Measurements from ENCODE around the gene ST3GAL2. TPM values are rescaled to one million over a fixed set of nuclear protein-coding genes. Genes with fewer than 3 reads are reported as not detected.
A peak's percentile ranks its signal among the peaks of the same experiment; 100 is the strongest.
"Not testable (repeated sequence)": the region's sequence is repeated elsewhere in the genome, so short reads cannot be mapped to it uniquely, and the experiment has no call there.

The ST3GAL2 gene
- total RNA-seq, 1 donor from 2014 or later: 28.9 TPM

- not testable (repeated sequence) for DNase-seq (ENCODE audit: low spot score)
Observed at GRCh38 chr16:70386289-70386986, 52.5 kb downstream of the ST3GAL2 start.

- no peak for DNase-seq (ENCODE audit: low spot score)
Observed at GRCh38 chr16:70383421-70383960, 55.4 kb downstream of the ST3GAL2 start.

GRCh38 chr16:70381604-70382342 is 57.1 kb downstream of the ST3GAL2 start:
- DNase-seq (ENCODE audit: low spot score): peak; percentile 70

GRCh38 chr16:70380919-70381603 is 57.8 kb downstream of the ST3GAL2 start:
- peak; percentile 98 for DNase-seq (ENCODE audit: low spot score)

GRCh38 chr16:70380248-70380918 is 58.5 kb downstream of the ST3GAL2 start:
- peak; percentile 69 for DNase-seq (ENCODE audit: low spot score)

GRCh38 chr16:70378869-70379493 is 59.9 kb downstream of the ST3GAL2 start:
- DNase-seq (ENCODE audit: low spot score): no peak

GRCh38 chr16:70377782-70378181 is 61.1 kb downstream of the ST3GAL2 start:
- no peak for DNase-seq (ENCODE audit: low spot score)

GRCh38 chr16:70375636-70376611 is 63.0 kb downstream of the ST3GAL2 start:
- no peak for DNase-seq (ENCODE audit: low spot score)

GRCh38 chr16:70374213-70374612 is 64.7 kb downstream of the ST3GAL2 start:
- DNase-seq (ENCODE audit: low spot score): no peak

GRCh38 chr16:70372921-70373728 is 65.8 kb downstream of the ST3GAL2 start:
- DNase-seq (ENCODE audit: low spot score): no peak

- no peak for DNase-seq (ENCODE audit: low spot score)
Observed at GRCh38 chr16:70370924-70371323, 68.0 kb downstream of the ST3GAL2 start.

GRCh38 chr16:70370145-70370544 is 68.8 kb downstream of the ST3GAL2 start:
- not testable (repeated sequence) for DNase-seq (ENCODE audit: low spot score)

GRCh38 chr16:70364399-70364798 is 74.5 kb downstream of the ST3GAL2 start:
- no peak for DNase-seq (ENCODE audit: low spot score)

- no peak for DNase-seq (ENCODE audit: low spot score)
Observed at GRCh38 chr16:70359552-70359951, 79.3 kb downstream of the ST3GAL2 start.

- DNase-seq (ENCODE audit: low spot score): no peak
Observed at GRCh38 chr16:70349783-70350182, 89.1 kb downstream of the ST3GAL2 start.

- no peak for DNase-seq (ENCODE audit: low spot score)
Observed at GRCh38 chr16:70348991-70349390, 89.9 kb downstream of the ST3GAL2 start.

GRCh38 chr16:70345840-70346239 is 93.1 kb downstream of the ST3GAL2 start:
- no peak for DNase-seq (ENCODE audit: low spot score)

- no peak for DNase-seq (ENCODE audit: low spot score)
Observed at GRCh38 chr16:70342016-70342415, 96.9 kb downstream of the ST3GAL2 start.

- no peak for DNase-seq (ENCODE audit: low spot score)
Observed at GRCh38 chr16:70341600-70341999, 97.3 kb downstream of the ST3GAL2 start.

All from ureter (tissue), 1 donor.